Pancreas (tissue), 10 donors: Measurements from ENCODE around the gene FAM241B. TPM values are rescaled to one million over a fixed set of nuclear protein-coding genes. Genes with fewer than 3 reads are reported as not detected.
A peak's percentile ranks its signal among the peaks of the same experiment; 100 is the strongest.

ENCODE experiments used
- ATAC-seq, 4 donors: fragments of 200-7000 bp; cut with Tn5 transposase; one replicate each; pipeline versions ENCODE4 v1.8.0 to v1.9.1; 2020; ENCODE audit warnings: mild to moderate bottlenecking in 4 of 4, moderate library complexity in 4 of 4
- DNase-seq, 6 donors: peaks; one replicate each; pipeline ENCODE4 v3.0.0-alpha.2; 2020
- FAIRE-seq: peaks from 2 replicates; lab custom pipeline; 2012; peaks lifted over from hg19 to GRCh38; lab: Jason Lieb, UNC
- H3K27ac ChIP-seq, 4 donors: fragments of 200-600 bp; sonication (generic); 1 replicate in 3 of 4; 2 replicates in 1 of 4; pipeline versions ENCODE4 v1.5.0 to v1.8.0; 2020
- H3K27me3 ChIP-seq, 4 donors: fragments of 200-600 bp; one replicate each; pipeline ENCODE4 v1.8.0; 2021
- H3K36me3 ChIP-seq, 3 donors: fragments of 200-600 bp; sonication (generic) in 1 of 3; one replicate each; pipeline versions ENCODE4 v1.5.0 to v1.8.0; 2020 to 2021
- H3K4me1 ChIP-seq, 3 donors: fragments of 200-600 bp; one replicate each; pipeline ENCODE4 v1.8.0; 2021
- H3K4me3 ChIP-seq, 4 donors: fragments of 200-600 bp; sonication (generic) in 2 of 4; one replicate each; pipeline versions ENCODE4 v1.5.0 to v1.8.0; 2020 to 2021
- H3K9me3 ChIP-seq, 4 donors: fragments of 200-600 bp; one replicate each; pipeline ENCODE4 v1.8.0; 2021
- CTCF ChIP-seq, 4 donors: fragments of 200-600 bp; sonication (generic) in 3 of 4; IDR thresholded peaks; one replicate each; pipeline versions ENCODE4 v1.5.0 to v1.8.0; 2021; ENCODE audit warnings: antibody characterized with exemption in 4 of 4
- WGBS, 2 donors: extraction: QIAGEN DNeasy Blood & Tissue Kit; methylation state at CpG; one replicate each; pipeline ENCODE4 v1.1.7; 2013; 5-methylcytosine and 5-hydroxymethylcytosine counted together
- intact Hi-C, 3 donors: fragments of 100-400 bp; cut with DNase I; formaldehyde crosslinking; loops; one replicate each; pipeline versions ENCODE4 v1.11.1 to v1.14.2; 2022
- polyA plus RNA-seq, 2 donors: library from polyadenylated mRNA; stranded (reverse); fragments of 200-250 nt; gene quantifications; one replicate each; pipeline ENCODE4 v1.2.3, GENCODE V29; 2013
- total RNA-seq, 6 donors: library from RNA; stranded (reverse); fragmentation: NEBNext Ultra II Directional in 4 of 6; extraction: Animal tissue kit (Norgen Biotek cat#: 25700) in 4 of 6; gene quantifications; one replicate each; pipeline versions ENCODE4 v1.2.1 to v1.2.4, GENCODE V29; 2021 to 2023
- donor health status: healthy with polysubstance abuse.
- donor health status: DM: no; HTN: no; CAD: no; lungs with moderate emphysema.
- donor health status: DM: no; HTN: no; CAD: no.
- donor health status: control.
- donor health status: control.
- donor health status: Bipolar disorder and iron deficiency.
- donor health status: DM: yes; HTN: yes; CAD: no.
- donor health status: DM: no; HTN: no; CAD: no.
- donor health status: DM: no; HTN: no; CAD: no.
- donor health status: DM: yes; HTN: yes; CAD: no.

Gene FAM241B
- total and polyA plus RNA-seq, 8 donors = 2.7 to 8.4 (median 5.0) TPM

- Histone ChIP-seq H3K27me3 (no peaks in the 10 kb centered on the region), H3K27ac (no peak overlapping the region), H3K36me3 (no peaks in the 10 kb centered on the region), H3K4me1 (no peaks in the 10 kb centered on the region), H3K4me3 (no peak overlapping the region), H3K9me3 (no peaks in the 10 kb centered on the region)
- DNase-seq (no peak), ATAC-seq (no peak), FAIRE-seq (no peak)
- intact Hi-C loops = loop anchor here in 1 of 3 donors (10.0 kb wide), 1 partner anchor 270 kb away; no protein-coding TSS in a partner anchor
- WGBS, 2 donors = 76 to 81% methylated on average over 20 of the region's 20 CpGs
- TF ChIP-seq CTCF (IDR thresholded peaks at IDR 0.05) = no peak
These were observed 25.2 kb downstream of the FAM241B start for GRCh38 chr10:69655124-69655867.

GRCh38 chr10:69655868-69656555, 26.0 kb downstream of the FAM241B start:
- H3K36me3 ChIP-seq = no peaks in the 10 kb centered on the region
- H3K9me3 ChIP-seq = no peaks in the 10 kb centered on the region
- no peak for DNase-seq
- H3K4me1 ChIP-seq = no peaks in the 10 kb centered on the region
- no peak overlapping the region for H3K27ac ChIP-seq
- ATAC-seq = no peak
- no peak overlapping the region for H3K4me3 ChIP-seq
- 82 to 88% methylated on average over 11 of the region's 11 CpGs for WGBS, 2 donors
- no peak for FAIRE-seq
- intact Hi-C loops = loop anchor here in 1 of 3 donors (10.0 kb wide), 1 partner anchor 269 kb away; no protein-coding TSS in a partner anchor
- no peaks in the 10 kb centered on the region for H3K27me3 ChIP-seq
- no peak for TF ChIP-seq CTCF (IDR thresholded peaks at IDR 0.05)

GRCh38 chr10:69656742-69657269, 26.8 kb downstream of the FAM241B start:
- TF ChIP-seq CTCF (IDR thresholded peaks at IDR 0.05) = no peak
- Histone ChIP-seq H3K9me3 (no peaks in the 10 kb centered on the region), H3K4me1 (no peaks in the 10 kb centered on the region), H3K4me3 (no peak overlapping the region), H3K27me3 (no peaks in the 10 kb centered on the region), H3K36me3 (no peaks in the 10 kb centered on the region), H3K27ac (no peak overlapping the region)
- DNase-seq = peak in 1 of 6 donors; percentile 29
- 22 to 31% methylated on average over 5 of the region's 5 CpGs for WGBS, 2 donors
- intact Hi-C loops = loop anchor here in 1 of 3 donors (10.0 kb wide), 1 partner anchor 268 kb away; no protein-coding TSS in a partner anchor
- no peak for ATAC-seq
- FAIRE-seq = no peak

GRCh38 chr10:69657430-69657829, 27.4 kb downstream of the FAM241B start:
- DNase-seq (peak in 1 of 6 donors; percentile 34), ATAC-seq (no peak), FAIRE-seq (no peak)
- WGBS, 2 donors = 70 to 73% methylated on average over 8 of the region's 8 CpGs
- Histone ChIP-seq H3K27me3 (no peaks in the 10 kb centered on the region), H3K27ac (no peak overlapping the region), H3K9me3 (no peaks in the 10 kb centered on the region), H3K36me3 (no peaks in the 10 kb centered on the region), H3K4me3 (no peak overlapping the region), H3K4me1 (no peaks in the 10 kb centered on the region)
- intact Hi-C loops = loop anchor here in 1 of 3 donors (10.0 kb wide), 1 partner anchor 267 kb away; no protein-coding TSS in a partner anchor
- TF ChIP-seq CTCF (IDR thresholded peaks at IDR 0.05) = no peak
